ENCODE measurements around the gene RASAL2. TPM values are rescaled to one million over a fixed set of nuclear protein-coding genes. Genes with fewer than 3 reads are reported as not detected.

Gene RASAL2
- total RNA-seq, 1 experiment from 2014 or later = 22.2 TPM

GRCh38 chr1:178151831-178152230, 57.9 kb downstream of the RASAL2 start:
- no peak overlapping the region for H2AK5ac ChIP-seq (ENCODE audit: insufficient read length, low read length)
- H2BK120ac ChIP-seq (ENCODE audit: low read depth, low read length, poor library complexity, severe bottlenecking) = no peak overlapping the region
- H4K8ac ChIP-seq (replicated peaks; ENCODE audit: insufficient read length, low read depth, low read length) = no peak overlapping the region
- Mint-ChIP-seq H3K27me3 (ENCODE audit: low read depth) (no peaks in the 10 kb centered on the region), H3K4me3 (no peak overlapping the region), H3K36me3 (ENCODE audit: insufficient read depth in 1 of 3, low read depth in 3 of 3) (peaks cover 0 to 3% (median 0%) of the 10 kb centered on the region in 3 experiments; a peak in 1 of 7 replicates), H3K4me1 (peaks cover 4 to 15% of the 10 kb centered on the region in 2 experiments), H3K9me3 (no peaks in the 10 kb centered on the region), H3K27ac (peak overlapping the region in 1 of 3 experiments; percentile 32; a peak in 1 of 7 replicates)
- H3K79me2 ChIP-seq (ENCODE audit: insufficient read depth, low read length) = peaks cover 3% of the 10 kb centered on the region; the same call in 1 of the 2 replicates
- H3K4ac ChIP-seq (ENCODE audit: low read depth, low read length) = no peak overlapping the region
- peaks cover 5% of the 10 kb centered on the region for H3K79me1 ChIP-seq (ENCODE audit: insufficient read depth, low read depth, low read length, poor library complexity, severe bottlenecking)
- no peak overlapping the region for H3K56ac ChIP-seq (ENCODE audit: insufficient read length, low read depth, low read length)
- H2AFZ ChIP-seq (ENCODE audit: low read length) = no peak overlapping the region
- no peak overlapping the region for H2BK20ac ChIP-seq (ENCODE audit: low read depth, low read length, poor library complexity, severe bottlenecking)
- no peaks in the 10 kb centered on the region for H3K9me3 ChIP-seq (ENCODE audit: control insufficient read depth, low read depth, low read length)
- no peaks in the 10 kb centered on the region for H3K27me3 ChIP-seq (ENCODE audit: insufficient read depth, low read length)
- TF ChIP-seq CTCF (conservative IDR thresholded peaks at IDR 0.05) = no peak; the same call in 2 of the 3 replicates
- no peaks in the 10 kb centered on the region for H3K23me2 ChIP-seq (ENCODE audit: insufficient read length, low read depth, low read length, poor library complexity, severe bottlenecking)
- H3T11ph ChIP-seq (ENCODE audit: low read length) = no peak overlapping the region
- DNase-seq = no peak
- H2BK12ac ChIP-seq (ENCODE audit: insufficient read length, low read depth, low read length) = no peak overlapping the region
- no peak overlapping the region for H3K9ac ChIP-seq (ENCODE audit: extremely low read depth, insufficient read length, low read length)
- H3K14ac ChIP-seq (ENCODE audit: insufficient read depth, low read length) = no peak overlapping the region
- H3K4me1 ChIP-seq (ENCODE audit: insufficient read depth, low read length) = no peaks in the 10 kb centered on the region
- H2BK5ac ChIP-seq (ENCODE audit: insufficient read length, low read length) = no peak overlapping the region
- no peaks in the 10 kb centered on the region for H4K20me1 ChIP-seq (ENCODE audit: control insufficient read depth, insufficient read depth, insufficient read length)
- no peak overlapping the region for H4K5ac ChIP-seq (ENCODE audit: insufficient read length, low read depth, low read length)
- H3K23ac ChIP-seq (ENCODE audit: insufficient read length, low read depth, low read length) = no peak overlapping the region
- no peak overlapping the region for H2BK15ac ChIP-seq (ENCODE audit: low read depth, low read length)
- H4K91ac ChIP-seq (ENCODE audit: insufficient read length, low read depth, low read length) = no peak overlapping the region
- H3K18ac ChIP-seq (ENCODE audit: insufficient read length, low read depth, low read length) = no peak overlapping the region
- H3K4me2 ChIP-seq (ENCODE audit: insufficient read depth, insufficient read length, low read length) = no peak overlapping the region
- H3K27ac ChIP-seq (ENCODE audit: insufficient read length, low read depth, low read length) = no peak overlapping the region
- WGBS (ENCODE audit: extremely low coverage, insufficient read length, low lambda C conversion rate) = no CpG with 5 or more reads among the region's 1 CpG
